Stimulated activated CD4-positive, alpha-beta T cell treated with anti-CD3 and anti-CD28 coated beads, Interleukin-1b, Interleukin-23, amount 100 ng/mL, for 1 hour (primary cell): ENCODE results near the gene SUPT16H.
"Not testable (repeated sequence)": the region's sequence is repeated elsewhere in the genome, so short reads cannot be mapped to it uniquely, and the experiment has no call there.

Experiments
- DNase-seq, 2 donors: peaks; one replicate each; pipeline ENCODE4 v3.0.0-alpha.2; 2020; ENCODE audit warnings: low read depth in 2 of 2

The SUPT16H gene

GRCh38 chr14:21383848-21384493 lies at the start of gene SUPT16H:
Gene SUPT16H (minus strand): TSS chr14:21384019. CDS start chr14:21383927, 92 bp downstream.
- peak; percentile 83 to 86 for DNase-seq

DNA sequence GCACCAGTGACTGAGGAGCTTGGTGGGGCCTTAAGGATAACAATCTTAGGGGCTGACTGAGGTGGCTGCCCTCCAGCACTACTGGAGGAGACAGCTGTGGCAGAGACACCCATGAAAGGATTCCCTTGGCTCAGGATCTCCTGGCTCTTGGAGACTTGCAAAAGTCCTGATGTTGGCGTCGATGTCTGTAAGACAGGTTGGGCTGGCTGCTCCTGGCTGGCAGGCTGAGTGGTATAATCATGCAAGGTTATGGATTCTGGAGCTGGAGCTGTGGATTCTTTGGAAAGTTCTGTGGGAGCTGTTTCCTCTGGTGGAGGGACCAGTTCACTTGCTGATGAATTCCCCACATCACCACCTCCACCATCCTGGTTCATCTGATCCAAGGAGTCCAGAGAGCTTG lies 47.3 kb upstream of the SUPT16H start:
- no peak for DNase-seq

GRCh38 chr14:21428930-21429329 lies 45.1 kb upstream of the SUPT16H start:
- no peak for DNase-seq

- no peak for DNase-seq
Observed at GRCh38 chr14:21426692-21427091, 42.9 kb upstream of the SUPT16H start.

- no peak for DNase-seq
Observed at GRCh38 chr14:21419528-21419927, 35.7 kb upstream of the SUPT16H start.

- no peak for DNase-seq
Observed at GRCh38 chr14:21415329-21415728, 31.5 kb upstream of the SUPT16H start.

DNA sequence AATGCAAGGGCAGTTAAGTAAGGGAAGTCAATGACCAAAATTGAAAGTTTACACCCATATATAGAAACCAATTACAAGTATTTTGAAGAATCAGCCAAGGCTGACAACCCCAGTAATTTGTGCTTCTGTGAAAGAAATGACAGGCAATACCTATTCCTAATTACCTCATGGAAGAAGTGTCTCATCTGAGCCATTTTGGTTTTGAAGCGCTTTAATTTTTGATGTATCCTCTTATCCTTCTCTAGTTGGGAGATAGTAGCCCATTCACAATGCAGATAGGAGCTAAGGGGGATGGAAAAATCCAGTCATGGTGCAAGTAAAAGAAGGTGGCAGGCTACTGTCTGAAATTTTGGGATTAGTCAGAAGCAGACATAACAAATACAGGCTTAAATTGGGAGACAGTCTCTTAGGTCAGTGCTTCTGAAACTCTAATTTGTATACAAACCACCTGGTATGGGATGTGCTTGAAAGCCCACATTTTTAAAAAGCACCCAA lies 30.4 kb upstream of the SUPT16H start:
- no peak for DNase-seq

- DNase-seq, result no peak
Observed at GRCh38 chr14:21408147-21408546, 24.3 kb upstream of the SUPT16H start.

DNA sequence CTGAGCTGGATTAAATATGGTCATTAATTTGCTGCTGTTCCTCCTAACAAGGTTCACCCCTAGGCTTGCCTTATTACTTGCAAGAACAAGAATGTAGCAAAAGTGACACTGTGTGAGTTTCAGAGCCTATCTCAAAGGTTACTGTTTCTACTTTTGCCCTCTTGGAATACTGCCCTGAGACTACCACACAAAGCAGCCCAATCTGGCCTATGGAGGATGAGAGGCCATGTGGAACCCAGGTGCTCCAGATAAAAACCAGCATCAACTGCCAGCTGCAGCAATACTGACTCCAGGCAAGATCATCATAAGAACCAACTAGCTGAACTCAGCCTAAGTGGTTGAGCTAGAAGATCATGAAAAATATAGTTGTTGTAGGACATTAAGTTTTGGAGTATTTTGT lies 22.4 kb upstream of the SUPT16H start:
- no peak for DNase-seq

- no peak for DNase-seq
Observed at GRCh38 chr14:21405097-21405496, 21.3 kb upstream of the SUPT16H start.

DNA sequence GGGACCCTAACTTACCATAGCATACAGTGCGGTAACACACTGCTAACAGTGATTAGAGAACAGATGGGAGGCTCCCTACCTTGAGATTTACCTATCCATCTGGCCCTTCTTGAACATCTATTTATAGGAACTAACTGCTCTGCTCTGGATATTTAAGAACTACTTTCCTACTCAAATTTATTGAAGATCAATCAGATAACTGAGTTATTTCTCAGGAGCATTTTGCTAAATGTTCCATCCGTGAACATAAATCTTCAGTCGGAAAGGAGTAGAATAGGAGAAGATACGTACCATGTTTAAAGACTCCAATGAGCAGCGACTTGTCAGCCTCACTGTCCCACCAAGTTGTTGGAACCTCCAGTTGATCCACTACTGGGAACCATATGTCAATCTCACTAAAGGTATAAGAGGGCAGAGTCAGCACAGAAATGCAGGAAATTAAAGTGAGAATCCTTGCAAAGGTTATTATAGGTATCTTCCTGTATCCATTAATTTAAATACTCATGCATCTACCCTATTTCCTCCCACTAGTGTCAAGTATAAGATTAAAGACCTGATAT lies 15.6 kb upstream of the SUPT16H start:
- DNase-seq, result no peak

DNA sequence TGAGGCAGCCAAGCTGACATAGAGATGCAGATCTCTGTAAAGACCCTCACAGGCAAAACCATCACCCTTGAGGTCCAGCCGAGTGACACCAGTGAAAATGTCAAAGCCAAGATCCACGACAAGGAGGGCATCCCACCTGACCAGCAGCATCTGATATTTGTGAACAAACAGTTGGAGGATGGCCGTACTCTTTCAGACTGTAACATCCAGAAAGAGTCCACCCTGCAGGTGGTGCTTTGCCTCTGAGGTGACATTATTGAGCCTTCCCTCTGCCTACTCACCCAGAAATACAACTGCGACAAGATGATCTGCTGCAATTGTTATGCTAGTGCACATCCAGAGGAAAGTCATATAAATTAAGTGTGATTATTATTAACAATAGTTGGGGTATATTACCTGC lies 15.1 kb upstream of the SUPT16H start:
- DNase-seq, result no peak

DNA sequence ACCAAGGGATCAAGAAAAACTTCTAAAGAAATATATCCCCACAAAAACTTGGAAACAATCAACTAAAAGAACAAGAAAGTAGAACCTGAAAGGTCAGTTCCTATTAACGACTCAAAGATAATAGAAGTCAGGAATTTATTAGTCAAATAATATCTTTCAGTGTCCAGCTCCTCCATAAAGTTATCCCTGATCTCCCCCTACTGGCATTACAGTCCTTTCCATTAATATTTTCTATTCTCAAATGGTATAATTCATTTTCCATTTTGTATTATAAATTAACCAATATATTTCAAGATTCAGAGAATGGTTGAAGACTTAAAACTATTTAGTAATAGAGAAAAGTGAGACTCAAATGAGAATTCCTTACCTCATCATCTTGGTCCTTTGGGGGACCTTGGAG lies 11.6 kb upstream of the SUPT16H start:
- no peak for DNase-seq

DNA sequence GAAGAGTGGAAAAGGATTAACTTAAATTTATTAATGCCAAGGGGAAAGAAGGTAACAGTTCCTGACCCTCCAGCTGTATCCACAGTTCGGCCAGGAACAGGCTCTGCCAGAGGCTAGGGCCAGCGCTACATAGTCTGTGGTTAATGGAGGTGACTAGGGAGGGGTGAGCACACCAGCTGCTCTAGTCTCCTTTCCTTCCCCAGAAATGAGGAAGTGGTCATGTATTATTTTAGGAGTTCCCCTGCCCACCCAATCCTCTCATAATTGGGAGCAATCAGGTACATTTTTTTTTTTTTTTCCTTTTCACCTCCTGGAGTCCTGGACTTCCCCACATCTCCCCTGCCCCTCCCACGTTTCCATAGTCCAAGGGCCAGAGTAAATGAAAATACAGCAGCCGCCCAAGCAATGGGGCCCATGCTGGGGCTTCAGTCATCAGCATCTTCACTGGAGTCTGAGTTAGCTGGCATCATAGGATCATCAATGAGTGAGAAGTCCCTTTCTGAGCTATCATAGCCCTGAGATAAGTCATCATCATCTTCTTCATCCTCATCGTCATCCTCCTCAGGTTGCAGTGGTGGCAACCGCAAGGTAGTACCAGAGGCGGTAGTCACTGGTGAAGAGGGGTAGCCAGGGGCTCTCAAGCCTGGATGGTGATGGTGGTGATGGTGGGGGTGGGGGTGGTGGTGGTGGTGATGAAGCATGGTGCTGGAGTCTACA lies 1.5 kb upstream of the SUPT16H start:
- DNase-seq, result no peak

GRCh38 chr14:21384494-21384851 lies 654 bp upstream of the SUPT16H start:
- DNase-seq, result no peak

GRCh38 chr14:21382886-21383847 lies 652 bp downstream of the SUPT16H start:
- DNase-seq, result peak; percentile 2 to 7

DNA sequence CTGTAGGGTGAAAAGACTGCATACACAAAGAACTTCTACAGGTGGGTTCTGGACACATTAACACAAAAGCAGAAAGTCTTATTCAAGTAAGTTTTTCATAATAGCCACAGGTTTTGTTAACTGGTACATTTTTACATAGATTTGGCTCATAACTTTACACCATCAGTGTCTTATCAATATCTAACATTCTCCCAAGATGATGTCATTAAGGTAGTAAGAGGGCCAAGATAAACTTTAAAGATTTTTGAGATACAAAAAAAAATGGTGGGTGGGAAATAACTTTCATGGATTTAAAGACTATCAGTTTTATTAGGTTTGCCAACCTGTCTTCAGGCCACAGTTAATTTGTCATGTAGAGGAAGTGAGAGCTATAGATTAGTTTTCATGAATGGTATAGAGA lies 1.7 kb downstream of the SUPT16H start:
- DNase-seq, result no peak

GRCh38 chr14:21379338-21379737 lies 4.5 kb downstream of the SUPT16H start:
- no peak for DNase-seq

- no peak for DNase-seq
Observed at GRCh38 chr14:21373980-21374379, 9.8 kb downstream of the SUPT16H start.

- not testable (repeated sequence) for DNase-seq
Observed at GRCh38 chr14:21372814-21373213, 11.0 kb downstream of the SUPT16H start.

DNA sequence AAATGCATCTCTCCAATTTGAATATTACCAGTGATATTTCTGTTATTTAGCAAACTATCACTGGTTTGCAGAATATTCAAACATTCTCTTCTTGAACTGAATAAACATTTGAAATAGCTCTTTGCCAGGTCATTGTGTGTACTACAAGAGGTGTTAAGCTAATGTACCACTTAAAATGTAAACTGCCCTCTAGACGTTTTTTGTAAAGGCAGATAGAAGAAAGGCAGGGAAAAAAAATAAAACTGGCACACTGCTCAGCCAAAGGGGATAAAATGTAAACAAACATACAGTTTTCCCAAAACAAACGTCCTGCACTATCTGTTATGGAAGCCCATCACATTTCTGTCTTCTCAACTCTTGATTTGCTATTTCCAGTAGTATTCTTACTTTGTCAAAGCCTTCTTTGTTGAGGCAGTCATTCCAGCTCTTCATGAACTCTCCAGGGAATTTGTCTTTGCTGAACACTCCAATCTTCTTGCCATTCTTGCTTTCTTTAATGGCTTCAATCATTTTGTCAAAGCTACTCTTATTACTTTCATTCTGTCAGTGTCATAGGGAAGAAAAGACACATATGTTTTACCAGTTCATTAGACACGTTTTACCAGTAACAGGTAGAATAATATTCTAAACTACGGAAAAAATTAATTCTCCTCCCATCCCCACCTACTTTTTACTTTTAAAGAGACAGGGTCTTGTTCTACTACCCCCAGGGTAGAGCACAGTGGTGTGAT lies 13.7 kb downstream of the SUPT16H start:
- DNase-seq, result no peak
